ENCODE results near the gene GDAP2.

- TF ChIP-seq POLR2A (IDR thresholded peaks at IDR 0.05) (no peak), CTCF (IDR thresholded peaks at IDR 0.05) (no peak)
These were observed 4.3 kb upstream of the GDAP2 start for GRCh38 chr1:117933769-117934168.

Measured in lower leg skin (tissue), 3 donors.